Muscle layer of colon (tissue), 2 donors: ENCODE data around the gene TCF20.

Experiments used
- H3K27ac ChIP-seq: one replicate; pipeline ENCODE4 v1.7.0; 2013; ENCODE audit warnings: low read depth, mild to moderate bottlenecking, low read length, moderate library complexity
- H3K27me3 ChIP-seq, 2 donors: one replicate each; pipeline ENCODE4 v1.7.0; 2013; ENCODE audit warnings: low read length in 2 of 2, mild to moderate bottlenecking in 2 of 2; ENCODE audit not compliant: insufficient read depth in 2 of 2, control insufficient read depth in 1 of 2
- H3K36me3 ChIP-seq: one replicate; pipeline ENCODE4 v1.7.0; 2013; ENCODE audit warnings: mild to moderate bottlenecking, low read length; ENCODE audit not compliant: insufficient read depth
- H3K4me1 ChIP-seq: one replicate; pipeline ENCODE4 v1.7.0; 2013; ENCODE audit warnings: mild to moderate bottlenecking, low read length; ENCODE audit not compliant: insufficient read depth
- H3K4me3 ChIP-seq, 2 donors: one replicate each; pipeline ENCODE4 v1.7.0; 2013; ENCODE audit warnings: low read length in 2 of 2, low read depth in 1 of 2, mild to moderate bottlenecking in 1 of 2, moderate library complexity in 1 of 2
- H3K9ac ChIP-seq: one replicate; pipeline ENCODE4 v1.7.0; 2013; ENCODE audit warnings: low read length
- H3K9me3 ChIP-seq: one replicate; pipeline ENCODE4 v1.7.0; 2013; ENCODE audit warnings: mild to moderate bottlenecking, low read length
- donor health status: abdominal sarcoma.
- donor health status: Adenocarcinoma of cecum.

TCF20 gene

GRCh38 chr22:42247596-42247995 is 22.9 kb downstream of the TCF20 start:
- Histone ChIP-seq H3K9me3 (no peaks in the 10 kb centered on the region), H3K4me3 (no peak overlapping the region), H3K27me3 (no peaks in the 10 kb centered on the region), H3K4me1 (no peaks in the 10 kb centered on the region), H3K27ac (no peak overlapping the region), H3K9ac (no peak overlapping the region), H3K36me3 (no peaks in the 10 kb centered on the region)

DNA sequence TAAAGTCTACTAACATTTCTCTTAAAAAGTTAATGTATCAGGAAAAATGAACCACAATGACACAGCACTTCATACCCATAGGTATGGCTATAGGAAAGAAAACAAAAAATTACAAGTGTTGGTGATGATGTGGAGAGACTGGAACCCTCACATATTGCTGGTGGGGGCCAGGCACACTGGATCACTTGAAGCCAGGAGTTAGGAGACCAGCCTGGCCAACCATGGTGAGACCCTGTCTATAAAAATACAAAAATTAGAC is 26.7 kb downstream of the TCF20 start:
- H3K27me3 ChIP-seq, result no peaks in the 10 kb centered on the region
- H3K4me3 ChIP-seq, result no peak overlapping the region
- H3K9me3 ChIP-seq, result no peaks in the 10 kb centered on the region
- no peak overlapping the region for H3K27ac ChIP-seq
- no peak overlapping the region for H3K9ac ChIP-seq
- no peaks in the 10 kb centered on the region for H3K36me3 ChIP-seq
- H3K4me1 ChIP-seq, result no peaks in the 10 kb centered on the region

DNA sequence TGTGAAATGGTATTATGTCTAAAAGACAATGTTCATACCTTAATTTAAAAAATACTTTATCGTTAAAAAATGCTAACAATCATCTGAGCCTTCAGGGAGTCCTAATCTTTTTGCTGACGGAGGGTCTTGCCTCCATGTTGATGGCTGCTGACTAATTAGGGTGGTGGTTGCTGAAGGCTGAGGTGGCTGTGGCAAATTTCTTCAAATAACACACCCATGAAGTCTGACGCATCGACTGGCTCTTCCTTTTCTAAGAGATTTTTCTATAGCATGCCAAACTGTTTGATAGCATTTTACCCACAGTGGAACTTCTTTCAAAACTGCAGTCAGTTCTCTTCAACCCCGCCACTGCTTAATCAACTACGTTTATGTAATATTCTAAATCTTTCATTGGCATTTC is 33.6 kb downstream of the TCF20 start:
- Histone ChIP-seq H3K9me3 (no peaks in the 10 kb centered on the region), H3K4me1 (no peaks in the 10 kb centered on the region), H3K27me3 (no peaks in the 10 kb centered on the region), H3K9ac (no peak overlapping the region), H3K36me3 (no peaks in the 10 kb centered on the region), H3K4me3 (no peak overlapping the region), H3K27ac (no peak overlapping the region)

GRCh38 chr22:42236268-42236667 is 34.2 kb downstream of the TCF20 start:
- Histone ChIP-seq H3K36me3 (no peaks in the 10 kb centered on the region), H3K4me1 (no peaks in the 10 kb centered on the region), H3K9ac (no peak overlapping the region), H3K27me3 (no peaks in the 10 kb centered on the region), H3K4me3 (no peak overlapping the region), H3K9me3 (no peaks in the 10 kb centered on the region), H3K27ac (no peak overlapping the region)

DNA sequence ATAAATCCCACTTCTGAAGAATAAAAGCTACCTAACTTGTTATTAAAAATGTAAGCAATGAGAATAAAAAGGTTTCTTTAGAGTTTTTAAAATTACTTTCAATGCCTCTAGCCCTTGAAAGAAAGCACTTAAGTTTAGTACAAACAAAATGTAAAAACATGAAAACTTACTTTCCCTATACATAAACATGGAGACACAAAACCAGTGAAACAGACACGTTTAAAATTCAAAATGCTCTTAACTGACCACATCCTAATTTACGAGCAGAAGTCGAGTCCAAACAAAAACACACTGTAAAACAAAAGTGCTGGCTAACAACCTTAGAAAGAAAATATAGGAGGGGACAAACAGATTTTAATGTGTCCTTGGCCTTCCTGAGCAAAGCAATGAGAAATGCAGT is 36.6 kb downstream of the TCF20 start:
- no peak overlapping the region for H3K27ac ChIP-seq
- no peaks in the 10 kb centered on the region for H3K36me3 ChIP-seq
- H3K4me3 ChIP-seq, result no peak overlapping the region
- H3K27me3 ChIP-seq, result no peaks in the 10 kb centered on the region
- no peaks in the 10 kb centered on the region for H3K9me3 ChIP-seq
- no peak overlapping the region for H3K9ac ChIP-seq
- peaks cover 14% of the 10 kb centered on the region for H3K4me1 ChIP-seq

DNA sequence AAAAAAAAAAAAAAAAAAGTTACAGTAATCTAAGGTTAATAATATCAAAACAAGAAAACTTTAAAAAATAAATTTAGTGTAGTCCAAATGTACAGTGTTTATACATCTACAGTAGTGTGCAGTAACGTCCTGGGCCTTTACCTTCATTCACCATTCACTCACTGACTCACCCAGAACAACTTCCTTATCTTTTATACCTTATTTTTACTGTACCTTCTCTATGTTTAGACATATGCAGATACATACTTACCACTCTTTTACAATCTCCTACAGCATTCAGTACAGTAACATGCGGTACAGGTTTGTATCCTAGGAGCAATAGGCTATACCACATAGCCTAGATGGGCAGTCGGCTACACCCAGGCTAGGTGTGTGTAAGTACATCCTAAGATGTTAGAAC is 38.5 kb downstream of the TCF20 start:
- Histone ChIP-seq H3K4me3 (no peak overlapping the region), H3K36me3 (no peaks in the 10 kb centered on the region)

GRCh38 chr22:42229455-42230149 is 40.9 kb downstream of the TCF20 start:
- peaks cover 31% of the 10 kb centered on the region for H3K4me1 ChIP-seq
- H3K9me3 ChIP-seq, result no peaks in the 10 kb centered on the region
- H3K27me3 ChIP-seq, result no peaks in the 10 kb centered on the region
- no peak overlapping the region for H3K9ac ChIP-seq
- H3K36me3 ChIP-seq, result no peaks in the 10 kb centered on the region
- H3K4me3 ChIP-seq, result no peak overlapping the region
- no peak overlapping the region for H3K27ac ChIP-seq

More for the DNA sequence above, 38.5 kb downstream of the TCF20 start:
- Histone ChIP-seq H3K9ac (no peak overlapping the region), H3K27me3 (no peaks in the 10 kb centered on the region), H3K4me1 (peaks cover 31% of the 10 kb centered on the region), H3K9me3 (no peaks in the 10 kb centered on the region), H3K27ac (no peak overlapping the region)

DNA sequence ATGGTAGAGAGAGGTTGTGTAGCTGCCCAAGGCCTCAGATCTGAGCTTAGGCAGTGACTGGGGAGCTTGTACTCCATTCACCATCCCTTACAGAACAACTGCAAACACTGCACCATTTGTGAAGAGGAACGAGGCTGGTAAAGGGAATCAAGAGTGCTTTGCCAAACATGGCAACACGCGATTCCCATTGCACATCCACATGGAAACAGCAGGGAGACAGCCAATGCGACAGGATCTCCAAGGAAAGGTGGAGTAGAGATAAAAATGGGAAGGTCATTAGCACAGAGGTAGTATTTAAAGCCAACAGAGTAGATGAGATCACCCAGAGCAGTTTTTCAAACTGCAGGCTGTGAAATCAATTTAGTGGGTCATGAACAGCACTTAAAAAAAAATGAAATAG is 42.0 kb downstream of the TCF20 start:
- no peak overlapping the region for H3K9ac ChIP-seq
- no peaks in the 10 kb centered on the region for H3K27me3 ChIP-seq
- no peaks in the 10 kb centered on the region for H3K9me3 ChIP-seq
- peaks cover 31% of the 10 kb centered on the region for H3K4me1 ChIP-seq
- no peak overlapping the region for H3K27ac ChIP-seq
- no peaks in the 10 kb centered on the region for H3K36me3 ChIP-seq
- H3K4me3 ChIP-seq, result no peak overlapping the region

GRCh38 chr22:42227435-42227834 is 43.0 kb downstream of the TCF20 start:
- Histone ChIP-seq H3K27ac (no peak overlapping the region), H3K4me3 (no peak overlapping the region), H3K36me3 (no peaks in the 10 kb centered on the region), H3K27me3 (no peaks in the 10 kb centered on the region), H3K9ac (no peak overlapping the region), H3K4me1 (peaks cover 31% of the 10 kb centered on the region), H3K9me3 (no peaks in the 10 kb centered on the region)

- Histone ChIP-seq H3K27me3 (no peaks in the 10 kb centered on the region), H3K36me3 (no peaks in the 10 kb centered on the region), H3K27ac (no peak overlapping the region), H3K9me3 (no peaks in the 10 kb centered on the region), H3K9ac (no peak overlapping the region), H3K4me3 (no peak overlapping the region), H3K4me1 (peaks cover 31% of the 10 kb centered on the region)
Measured at GRCh38 chr22:42225841-42226240, 44.6 kb downstream of the TCF20 start.

DNA sequence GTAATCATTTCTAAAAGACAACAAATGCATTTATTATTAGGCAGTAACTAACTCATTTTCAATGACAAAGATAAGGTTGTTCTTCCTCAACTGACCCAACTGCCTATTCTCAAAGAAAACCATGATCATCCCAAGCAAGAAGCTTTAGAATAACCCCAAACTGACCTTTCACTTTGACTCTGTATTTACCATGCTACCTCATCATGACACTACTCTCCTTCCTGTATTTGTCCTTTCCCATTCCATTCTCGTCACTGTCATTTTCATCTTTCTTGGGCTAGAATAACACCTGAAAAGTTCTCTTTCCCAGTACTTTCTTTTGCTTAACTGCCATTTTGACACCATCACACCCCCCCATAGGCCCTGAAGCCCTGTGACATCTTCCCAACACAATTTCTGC is 48.3 kb downstream of the TCF20 start:
- no peaks in the 10 kb centered on the region for H3K27me3 ChIP-seq
- H3K36me3 ChIP-seq, result no peaks in the 10 kb centered on the region
- no peaks in the 10 kb centered on the region for H3K9me3 ChIP-seq
- no peak overlapping the region for H3K9ac ChIP-seq
- H3K27ac ChIP-seq, result no peak overlapping the region
- H3K4me1 ChIP-seq, result peaks cover 14% of the 10 kb centered on the region
- no peak overlapping the region for H3K4me3 ChIP-seq
